GM12878 (cell line): ENCODE measurements around the gene MRPS23. TPM values are rescaled to one million over a fixed set of nuclear protein-coding genes. Genes with fewer than 3 reads are reported as not detected.

Experiments
- ATAC-seq: fragments of 200-7000 bp; cut with Tn5 transposase; 3 replicates; pipeline ENCODE4 v1.9.1; 2020; ENCODE audit warnings: mild to moderate bottlenecking, moderate library complexity
- BruUV-seq: library from RNA; stranded (reverse); fragments of 400-500 nt; replicated peaks from 2 replicates; lab custom pipeline; 2021; lab: Mats Ljungman, UMichigan
- CTCF ChIA-PET: fragments of 300-600 bp; sonication (Branson Sonifier 250); formaldehyde crosslinking; extraction: SDS; loops from one replicate; lab custom pipeline; 2021; ENCODE audit warnings: inconsistent platforms; lab: Yijun Ruan, JAX
- POLR2A ChIA-PET: fragments of 350-600 bp; formaldehyde crosslinking; extraction: SDS; loops from one replicate; lab custom pipeline; 2021; ENCODE audit warnings: inconsistent platforms; lab: Charles Lee
- RAD21 ChIA-PET: fragments of 300-600 bp; sonication (Branson Sonifier 250); formaldehyde crosslinking; loops from one replicate; lab custom pipeline; 2023; ENCODE audit warnings: antibody characterized with exemption; ENCODE audit not compliant: unreplicated experiment; lab: Charles Lee
- SMC1A ChIA-PET: fragments of 300-600 bp; sonication (Branson Sonifier 250); formaldehyde crosslinking; loops from one replicate; lab custom pipeline; 2023; ENCODE audit not compliant: unreplicated experiment, uncharacterized antibody; lab: Charles Lee
- DNase-seq: peaks from one replicate; pipeline ENCODE4 v3.0.0-alpha.2; 2011; ENCODE audit warnings: low read depth, low spot score
- FAIRE-seq: peaks from 3 replicates; lab custom pipeline; 2011; peaks lifted over from hg19 to GRCh38; lab: Jason Lieb, UNC
- H2AFZ ChIP-seq: 2 replicates; pipeline ENCODE4 v1.6.0; 2011; ENCODE audit warnings: low read depth, low read length, control low read depth; ENCODE audit not compliant: control insufficient read depth
- H3K27ac ChIP-seq: 2 replicates; pipeline ENCODE4 v1.5.1; 2011; ENCODE audit warnings: control low read depth; ENCODE audit not compliant: control insufficient read depth, insufficient read depth
- H3K27me3 ChIP-seq, 2 experiments: replicated peaks in 1 of 2; 2 replicates each; pipeline versions ENCODE4 v1.6.0 to v1.6.1; 2011; ENCODE audit warnings: low read length in 1 of 2; ENCODE audit not compliant: control insufficient read depth in 2 of 2, insufficient read depth in 2 of 2
- H3K36me3 ChIP-seq, 2 experiments: 2 replicates each; pipeline ENCODE4 v1.5.1; 2011; ENCODE audit warnings: low read length in 1 of 2; ENCODE audit not compliant: control insufficient read depth in 2 of 2, insufficient read depth in 2 of 2
- H3K4me1 ChIP-seq: 2 replicates; pipeline ENCODE4 v1.6.1; 2011; ENCODE audit warnings: mild to moderate bottlenecking, low read length, moderate library complexity, mixed read lengths; ENCODE audit not compliant: control insufficient read depth, insufficient read depth
- H3K4me2 ChIP-seq: 2 replicates; pipeline ENCODE4 v1.6.0; 2011; ENCODE audit warnings: control low read depth; ENCODE audit not compliant: control insufficient read depth, insufficient read depth
- H3K4me3 ChIP-seq: fragments of 200-600 bp; sonication (generic); 2 replicates; pipeline ENCODE4 v1.5.1; 2016
- H3K79me2 ChIP-seq: 2 replicates; pipeline ENCODE4 v1.6.0; 2011; ENCODE audit warnings: low read length; ENCODE audit not compliant: control insufficient read depth, insufficient read depth
- H3K9ac ChIP-seq: 2 replicates; pipeline ENCODE4 v1.8.0; 2011; ENCODE audit warnings: low read length, control low read depth, mixed read lengths; ENCODE audit not compliant: control insufficient read depth, insufficient read depth
- H3K9me3 ChIP-seq: replicated peaks from 3 replicates; pipeline ENCODE4 v1.5.1; 2011; ENCODE audit warnings: mild to moderate bottlenecking, low read length; ENCODE audit not compliant: control insufficient read depth, insufficient read depth
- H4K20me1 ChIP-seq: 2 replicates; pipeline ENCODE4 v1.6.0; 2011; ENCODE audit not compliant: control insufficient read depth, insufficient read depth
- ASH2L ChIP-seq: fragments of 300-600, 200-600 bp; sonication (generic); IDR thresholded peaks from 2 replicates; pipeline ENCODE4 v1.6.1; 2017; ENCODE audit warnings: low read depth, mild to moderate bottlenecking, borderline replicate concordance
- ETV6 ChIP-seq, 2 experiments: fragments of 450-650 bp in 1 of 2; IDR thresholded peaks in 1 of 2; conservative IDR thresholded peaks in 1 of 2; 2 replicates each; pipeline ENCODE4 v1.6.1; 2014; ENCODE audit warnings: antibody characterized with exemption in 1 of 2, borderline replicate concordance in 1 of 2, low read depth in 1 of 2, mild to moderate bottlenecking in 1 of 2, moderate library complexity in 1 of 2
- MXI1 ChIP-seq: fragments of 150-350 bp; IDR thresholded peaks from 2 replicates; pipeline ENCODE4 v1.6.1; 2011; ENCODE audit warnings: low read depth, mild to moderate bottlenecking, inconsistent platforms, low read length, improper control_type of control experiment
- MYB ChIP-seq: fragments of 150-350 bp; IDR thresholded peaks from 2 replicates; pipeline ENCODE4 v1.6.1; 2014; ENCODE audit warnings: mild to moderate bottlenecking, low read depth, low read length, borderline replicate concordance
- NFYB ChIP-seq: IDR thresholded peaks from 2 replicates; pipeline ENCODE4 v1.6.1; 2011; ENCODE audit warnings: low read depth, mild to moderate bottlenecking, low read length, improper control_type of control experiment, moderate library complexity; ENCODE audit not compliant: insufficient read depth
- RCOR1 ChIP-seq: conservative IDR thresholded peaks from 2 replicates; pipeline ENCODE4 v1.6.1; 2012; ENCODE audit warnings: low read depth, low read length, improper control_type of control experiment
- ZBED1 ChIP-seq: IDR thresholded peaks from 2 replicates; pipeline ENCODE4 v1.6.1; 2016; ENCODE audit warnings: borderline replicate concordance
- WGBS: methylation state at CpG from one replicate; pipeline ENCODE4 v1.1.6; 2016; ENCODE audit warnings: low lambda C conversion rate; ENCODE audit not compliant: insufficient replicate concordance, insufficient coverage; ENCODE audit errors: missing lambda C conversion rate; 5-methylcytosine and 5-hydroxymethylcytosine counted together
- in situ Hi-C: fragments of 300-500 bp; cut with MboI; formaldehyde crosslinking; loops from 9 replicates; pipeline ENCODE4 v1.14.3; 2018; ENCODE audit warnings: mixed read lengths
- intact Hi-C: fragments of 100-400 bp; cut with micrococcal nuclease; formaldehyde crosslinking; loops from one replicate; pipeline ENCODE4 v1.14.2; 2022; ENCODE audit not compliant: unreplicated experiment
- polyA plus RNA-seq, 11 experiments: library from polyadenylated mRNA; depleted of rRNA in 4 of 11; unstranded in 6 of 11; stranded (reverse) in 5 of 11; fragments of >200 nt; fragmentation: Nextera tagmentation in 4 of 11; fragmentation: Illumina TruSeq in 1 of 11; extraction: Ambion mirVana in 4 of 11; extraction: Trizol in 1 of 11; gene quantifications; 1 replicate in 1 of 11; 2 replicates in 10 of 11; pipeline versions ENCODE4 v1.2.1 to v1.2.3, GENCODE V29; 2011 to 2016; ENCODE audit warnings: inconsistent platforms in 2 of 11, missing spikeins in 2 of 11, low read depth in 1 of 11
- total RNA-seq, 4 experiments: library from RNA; depleted of rRNA in 3 of 4; stranded (reverse); fragments of >200 nt in 3 of 4; fragmentation: Illumina TruSeq in 1 of 4; extraction: Trizol in 1 of 4; gene quantifications; 2 replicates each; pipeline versions ENCODE4 v1.2.1 to v1.2.3, GENCODE V29; 2013 to 2021

Gene MRPS23
- total and polyA plus RNA-seq, 10 of the 15 experiments (the other 5 are each of a cell fraction or from before 2014, with no cell fraction given), result 65.3 to 237 (median 87.9) TPM

GRCh38 chr17:57806167-57806830, 43.5 kb downstream of the MRPS23 start:
- no peaks in the 10 kb centered on the region; the same call in 2 of the 3 replicates for H3K9me3 ChIP-seq
- ATAC-seq (no peak), FAIRE-seq (no peak), DNase-seq (no peak)
- CTCF ChIA-PET, result interaction anchor here (0.8 kb wide), 1 partner anchor 306 kb away, joined by 3 read pairs; no protein-coding TSS in a partner anchor
- no peak overlapping the region for H3K27ac ChIP-seq
- in situ Hi-C loops (no loop called here), intact Hi-C loops (no loop called here)
- SMC1A ChIA-PET, result no interaction called here
- H3K36me3 ChIP-seq, result no peaks in the 10 kb centered on the region
- BruUV-seq, result no TSS peak
- no peak overlapping the region for H3K4me2 ChIP-seq
- H3K79me2 ChIP-seq, result no peaks in the 10 kb centered on the region
- no peak overlapping the region for H3K9ac ChIP-seq
- no peak overlapping the region for H3K4me3 ChIP-seq
- H2AFZ ChIP-seq, result no peak overlapping the region
- no peaks in the 10 kb centered on the region for H3K4me1 ChIP-seq
- 17% methylated on average over 5 of the region's 5 CpGs for WGBS
- no peaks in the 10 kb centered on the region for H4K20me1 ChIP-seq
- TF ChIP-seq NFYB (no peak), ASH2L (no peak), ETV6 (conservative IDR thresholded peaks at IDR 0.05 in 1 of 2, IDR thresholded peaks at IDR 0.05 in 1 of 2; ENCODE audit: borderline replicate concordance in 1 of 2, low read depth in 1 of 2) (no peak), RCOR1 (no peak), MYB (no peak), ZBED1 (no peak), MXI1 (no peak)
- RAD21 ChIA-PET, result no interaction called here
- peaks cover 2 to 12% of the 10 kb centered on the region in 2 experiments for H3K27me3 ChIP-seq
- POLR2A ChIA-PET, result no interaction called here
